ENCODE measurements around the gene HOXB2. TPM values are rescaled to one million over a fixed set of nuclear protein-coding genes. Genes with fewer than 3 reads are reported as not detected.

The HOXB2 gene
- total and polyA plus RNA-seq, 9 of the 15 experiments (the other 6 are each of a cell fraction or from before 2014, with no cell fraction given) = 2.1 to 97.7 (median 21.2) TPM

DNA sequence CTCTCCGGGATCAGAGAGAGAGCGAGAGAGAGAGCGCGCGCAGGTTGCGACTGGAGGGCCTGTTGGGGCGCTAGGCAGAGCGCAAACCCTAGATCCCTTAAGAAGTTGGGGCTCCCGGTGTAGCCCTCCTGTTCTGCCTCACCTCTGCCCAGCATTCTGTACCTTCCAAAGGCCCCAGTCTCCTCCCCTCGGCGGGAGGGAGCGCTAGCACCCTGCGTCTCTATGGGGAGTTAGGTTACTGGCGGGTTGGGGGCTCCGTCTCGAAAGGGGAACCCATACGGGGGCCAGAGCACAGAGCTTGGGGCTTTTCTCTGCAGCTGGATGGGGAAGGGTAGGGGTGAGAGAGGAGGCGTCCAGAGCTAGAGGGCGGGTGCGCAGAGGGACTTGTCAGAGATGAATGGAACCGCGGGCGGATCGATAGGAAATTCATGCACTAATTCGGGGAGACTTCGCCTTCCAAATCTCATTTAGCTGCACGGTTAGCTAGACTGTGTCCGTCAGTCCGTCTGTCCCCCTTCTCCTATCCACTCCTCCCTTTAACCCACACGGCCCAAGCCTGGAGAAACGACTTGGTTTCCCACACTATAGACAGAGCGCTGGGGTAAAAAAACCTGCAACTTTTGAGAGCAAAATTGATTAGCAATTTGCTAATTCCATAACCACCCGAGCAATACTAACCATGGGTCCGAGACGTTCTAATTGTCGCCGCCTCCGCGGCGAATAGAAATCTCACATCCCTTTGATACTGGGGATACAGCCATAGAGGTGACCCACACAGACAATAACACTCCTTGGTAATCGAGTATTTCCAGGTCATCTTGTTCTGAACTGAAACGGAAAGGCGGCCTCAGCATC is 33.9 kb upstream of the HOXB2 start (continued):
- no peak for TF ChIP-seq CHD7 (IDR thresholded peaks at IDR 0.05; ENCODE audit: low read depth, low read length)
- peak; percentile 32; the same call in 1 of the 2 replicates for TF ChIP-seq PHF8 (IDR thresholded peaks at IDR 0.05; ENCODE audit: borderline replicate concordance, low read length)
- TF ChIP-seq, protein P1, sequence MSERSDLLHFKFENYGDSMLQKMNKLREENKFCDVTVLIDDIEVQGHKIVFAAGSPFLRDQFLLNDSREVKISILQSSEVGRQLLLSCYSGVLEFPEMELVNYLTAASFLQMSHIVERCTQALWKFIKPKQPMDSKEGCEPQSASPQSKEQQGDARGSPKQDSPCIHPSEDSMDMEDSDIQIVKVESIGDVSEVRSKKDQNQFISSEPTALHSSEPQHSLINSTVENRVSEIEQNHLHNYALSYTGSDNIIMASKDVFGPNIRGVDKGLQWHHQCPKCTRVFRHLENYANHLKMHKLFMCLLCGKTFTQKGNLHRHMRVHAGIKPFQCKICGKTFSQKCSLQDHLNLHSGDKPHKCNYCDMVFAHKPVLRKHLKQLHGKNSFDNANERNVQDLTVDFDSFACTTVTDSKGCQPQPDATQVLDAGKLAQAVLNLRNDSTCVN (CRISPR knock-in tag; IDR thresholded peaks at IDR 0.05) = no peak
- no peak for TF ChIP-seq EP300 (IDR thresholded peaks at IDR 0.05; ENCODE audit: low read length)
- no peak for TF ChIP-seq SAP30 (IDR thresholded peaks at IDR 0.05; ENCODE audit: borderline replicate concordance, insufficient read depth, low read depth, low read length, poor library complexity, severe bottlenecking)
- peak in 1 of 3 experiments; percentile 10; a peak in 1 of 6 replicates for TF ChIP-seq ZBTB11 (CRISPR knock-in tag; IDR thresholded peaks at IDR 0.05)
- no peak for TF ChIP-seq BMI1 (IDR thresholded peaks at IDR 0.05; ENCODE audit: low read length)
- peak; percentile 26 for TF ChIP-seq TAF1 (IDR thresholded peaks at IDR 0.05; ENCODE audit: control insufficient read depth, extremely low read depth, insufficient read depth, low read length, severe bottlenecking)
